Measurements from ENCODE around the gene ZBTB40.

DNA sequence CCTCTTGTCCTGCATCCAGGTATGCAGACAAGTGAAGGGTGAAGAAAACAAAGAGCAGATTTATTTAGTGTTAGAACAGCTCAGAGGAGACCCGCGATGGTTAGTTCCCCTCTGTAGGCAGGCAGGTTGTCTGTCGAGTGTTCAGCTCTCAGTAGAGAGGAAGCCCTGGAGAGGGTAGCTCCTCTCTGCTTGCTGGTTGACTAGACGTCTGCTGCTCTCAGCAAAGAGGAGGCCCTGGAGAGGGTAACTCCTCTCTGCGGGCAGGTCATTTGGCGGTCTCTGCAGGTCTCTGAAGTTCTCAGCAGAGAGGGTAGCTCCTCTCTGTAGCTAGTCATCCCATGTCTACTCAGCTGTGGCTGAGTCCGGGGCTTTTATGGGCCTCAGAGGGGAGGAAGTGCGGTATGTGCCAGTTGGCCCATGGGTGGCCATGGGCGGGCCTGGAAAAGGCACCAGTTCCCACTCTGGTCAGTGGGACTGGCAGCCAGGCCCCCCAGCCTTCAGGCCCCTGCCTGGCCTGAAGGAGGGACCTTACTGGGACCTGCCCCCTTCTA lies 13.4 kb downstream of the ZBTB40 start:
- TF ChIP-seq POLR2A (IDR thresholded peaks at IDR 0.05; ENCODE audit: low read depth, low read length): no peak
- TF ChIP-seq, protein P1, sequence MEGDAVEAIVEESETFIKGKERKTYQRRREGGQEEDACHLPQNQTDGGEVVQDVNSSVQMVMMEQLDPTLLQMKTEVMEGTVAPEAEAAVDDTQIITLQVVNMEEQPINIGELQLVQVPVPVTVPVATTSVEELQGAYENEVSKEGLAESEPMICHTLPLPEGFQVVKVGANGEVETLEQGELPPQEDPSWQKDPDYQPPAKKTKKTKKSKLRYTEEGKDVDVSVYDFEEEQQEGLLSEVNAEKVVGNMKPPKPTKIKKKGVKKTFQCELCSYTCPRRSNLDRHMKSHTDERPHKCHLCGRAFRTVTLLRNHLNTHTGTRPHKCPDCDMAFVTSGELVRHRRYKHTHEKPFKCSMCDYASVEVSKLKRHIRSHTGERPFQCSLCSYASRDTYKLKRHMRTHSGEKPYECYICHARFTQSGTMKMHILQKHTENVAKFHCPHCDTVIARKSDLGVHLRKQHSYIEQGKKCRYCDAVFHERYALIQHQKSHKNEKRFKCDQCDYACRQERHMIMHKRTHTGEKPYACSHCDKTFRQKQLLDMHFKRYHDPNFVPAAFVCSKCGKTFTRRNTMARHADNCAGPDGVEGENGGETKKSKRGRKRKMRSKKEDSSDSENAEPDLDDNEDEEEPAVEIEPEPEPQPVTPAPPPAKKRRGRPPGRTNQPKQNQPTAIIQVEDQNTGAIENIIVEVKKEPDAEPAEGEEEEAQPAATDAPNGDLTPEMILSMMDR (IDR thresholded peaks at IDR 0.05 in 2 of 3, conservative IDR thresholded peaks at IDR 0.05 in 1 of 3; ENCODE audit: control insufficient read depth in 2 of 3, extremely low read depth in 1 of 3, insufficient read depth in 1 of 3, low read depth in 3 of 3, low read length in 3 of 3): no peak
- TF ChIP-seq, protein P2, sequence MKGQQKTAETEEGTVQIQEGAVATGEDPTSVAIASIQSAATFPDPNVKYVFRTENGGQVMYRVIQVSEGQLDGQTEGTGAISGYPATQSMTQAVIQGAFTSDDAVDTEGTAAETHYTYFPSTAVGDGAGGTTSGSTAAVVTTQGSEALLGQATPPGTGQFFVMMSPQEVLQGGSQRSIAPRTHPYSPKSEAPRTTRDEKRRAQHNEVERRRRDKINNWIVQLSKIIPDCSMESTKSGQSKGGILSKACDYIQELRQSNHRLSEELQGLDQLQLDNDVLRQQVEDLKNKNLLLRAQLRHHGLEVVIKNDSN (IDR thresholded peaks at IDR 0.05; ENCODE audit: borderline replicate concordance, extremely low read length, insufficient read depth, low read depth, low read length): no peak
- TF ChIP-seq, protein P3, sequence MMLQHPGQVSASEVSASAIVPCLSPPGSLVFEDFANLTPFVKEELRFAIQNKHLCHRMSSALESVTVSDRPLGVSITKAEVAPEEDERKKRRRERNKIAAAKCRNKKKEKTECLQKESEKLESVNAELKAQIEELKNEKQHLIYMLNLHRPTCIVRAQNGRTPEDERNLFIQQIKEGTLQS (IDR thresholded peaks at IDR 0.05; ENCODE audit: borderline replicate concordance, extremely low read depth, low read depth, low read length): no peak
- TF ChIP-seq MTA3 (IDR thresholded peaks at IDR 0.05; ENCODE audit: borderline replicate concordance, low read length): no peak
- TF ChIP-seq RELA (IDR thresholded peaks at IDR 0.05; ENCODE audit: borderline replicate concordance, partially characterized antibody): no peak
- TF ChIP-seq, protein P4, sequence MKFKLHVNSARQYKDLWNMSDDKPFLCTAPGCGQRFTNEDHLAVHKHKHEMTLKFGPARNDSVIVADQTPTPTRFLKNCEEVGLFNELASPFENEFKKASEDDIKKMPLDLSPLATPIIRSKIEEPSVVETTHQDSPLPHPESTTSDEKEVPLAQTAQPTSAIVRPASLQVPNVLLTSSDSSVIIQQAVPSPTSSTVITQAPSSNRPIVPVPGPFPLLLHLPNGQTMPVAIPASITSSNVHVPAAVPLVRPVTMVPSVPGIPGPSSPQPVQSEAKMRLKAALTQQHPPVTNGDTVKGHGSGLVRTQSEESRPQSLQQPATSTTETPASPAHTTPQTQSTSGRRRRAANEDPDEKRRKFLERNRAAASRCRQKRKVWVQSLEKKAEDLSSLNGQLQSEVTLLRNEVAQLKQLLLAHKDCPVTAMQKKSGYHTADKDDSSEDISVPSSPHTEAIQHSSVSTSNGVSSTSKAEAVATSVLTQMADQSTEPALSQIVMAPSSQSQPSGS (IDR thresholded peaks at IDR 0.05; ENCODE audit: low read length): no peak
- no peak for TF ChIP-seq RB1 (IDR thresholded peaks at IDR 0.05; ENCODE audit: borderline replicate concordance)
- TF ChIP-seq TAF1 (IDR thresholded peaks at IDR 0.05; ENCODE audit: borderline replicate concordance, low read depth, low read length): no peak
- no peak for TF ChIP-seq CBFB (IDR thresholded peaks at IDR 0.05; ENCODE audit: low read depth)
- TF ChIP-seq, protein P5, sequence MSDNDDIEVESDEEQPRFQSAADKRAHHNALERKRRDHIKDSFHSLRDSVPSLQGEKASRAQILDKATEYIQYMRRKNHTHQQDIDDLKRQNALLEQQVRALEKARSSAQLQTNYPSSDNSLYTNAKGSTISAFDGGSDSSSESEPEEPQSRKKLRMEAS (IDR thresholded peaks at IDR 0.05; ENCODE audit: low read depth, low read length): no peak
- TF ChIP-seq, protein P6, sequence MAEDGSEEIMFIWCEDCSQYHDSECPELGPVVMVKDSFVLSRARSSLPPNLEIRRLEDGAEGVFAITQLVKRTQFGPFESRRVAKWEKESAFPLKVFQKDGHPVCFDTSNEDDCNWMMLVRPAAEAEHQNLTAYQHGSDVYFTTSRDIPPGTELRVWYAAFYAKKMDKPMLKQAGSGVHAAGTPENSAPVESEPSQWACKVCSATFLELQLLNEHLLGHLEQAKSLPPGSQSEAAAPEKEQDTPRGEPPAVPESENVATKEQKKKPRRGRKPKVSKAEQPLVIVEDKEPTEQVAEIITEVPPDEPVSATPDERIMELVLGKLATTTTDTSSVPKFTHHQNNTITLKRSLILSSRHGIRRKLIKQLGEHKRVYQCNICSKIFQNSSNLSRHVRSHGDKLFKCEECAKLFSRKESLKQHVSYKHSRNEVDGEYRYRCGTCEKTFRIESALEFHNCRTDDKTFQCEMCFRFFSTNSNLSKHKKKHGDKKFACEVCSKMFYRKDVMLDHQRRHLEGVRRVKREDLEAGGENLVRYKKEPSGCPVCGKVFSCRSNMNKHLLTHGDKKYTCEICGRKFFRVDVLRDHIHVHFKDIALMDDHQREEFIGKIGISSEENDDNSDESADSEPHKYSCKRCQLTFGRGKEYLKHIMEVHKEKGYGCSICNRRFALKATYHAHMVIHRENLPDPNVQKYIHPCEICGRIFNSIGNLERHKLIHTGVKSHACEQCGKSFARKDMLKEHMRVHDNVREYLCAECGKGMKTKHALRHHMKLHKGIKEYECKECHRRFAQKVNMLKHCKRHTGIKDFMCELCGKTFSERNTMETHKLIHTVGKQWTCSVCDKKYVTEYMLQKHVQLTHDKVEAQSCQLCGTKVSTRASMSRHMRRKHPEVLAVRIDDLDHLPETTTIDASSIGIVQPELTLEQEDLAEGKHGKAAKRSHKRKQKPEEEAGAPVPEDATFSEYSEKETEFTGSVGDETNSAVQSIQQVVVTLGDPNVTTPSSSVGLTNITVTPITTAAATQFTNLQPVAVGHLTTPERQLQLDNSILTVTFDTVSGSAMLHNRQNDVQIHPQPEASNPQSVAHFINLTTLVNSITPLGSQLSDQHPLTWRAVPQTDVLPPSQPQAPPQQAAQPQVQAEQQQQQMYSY (CRISPR knock-in tag; IDR thresholded peaks at IDR 0.05): no peak
- TF ChIP-seq PAX8 (IDR thresholded peaks at IDR 0.05): no peak

All from GM12878 (cell line).